ENCODE measurements around the gene ARHGEF11. TPM values are rescaled to one million over a fixed set of nuclear protein-coding genes. Genes with fewer than 3 reads are reported as not detected.

ARHGEF11 gene
- total and polyA plus RNA-seq, 8 donors, result 9.1 to 21.0 (median 12.3) TPM

- peak; percentile 66 to 93 (median 78) for DNase-seq
- peaks cover 0 to 7% (median 3%) of the 10 kb centered on the region in 4 donors for H3K27me3 ChIP-seq
- ATAC-seq, result peak; percentile 85 to 99 (median 93)
- FAIRE-seq, result no peak
- H3K36me3 ChIP-seq, result no peaks in the 10 kb centered on the region
- peaks cover 0 to 13% (median 0%) of the 10 kb centered on the region in 3 donors for H3K4me1 ChIP-seq
- intact Hi-C loops (cut with DNase I), result no loop called here
- peak within 1 kb of the TSS in 1 of 4 donors; percentile 18 for H3K4me3 ChIP-seq
- peak; percentile 75 to 83 (median 80) for TF ChIP-seq CTCF (IDR thresholded peaks at IDR 0.05)
- H3K27ac ChIP-seq, result no peak within 1 kb of the TSS
- WGBS, 2 donors, result 8 to 9% methylated on average over 66 to 71 of the region's 71 CpGs
- no peaks in the 10 kb centered on the region for H3K9me3 ChIP-seq
Observed at GRCh38 chr1:156920233-156921052, 125.1 kb downstream of the ARHGEF11 start, which contains the start of gene LRRC71. Gene LRRC71 (plus strand): TSS chr1:156920632. CDS start chr1:156920804, 172 bp downstream.

- no peak for ATAC-seq
Observed at GRCh38 chr1:156914440-156914856, 131.1 kb downstream of the ARHGEF11 start.

GRCh38 chr1:156913809-156914387, 131.6 kb downstream of the ARHGEF11 start:
- WGBS, 2 donors, result 88% methylated on average over 13 of the region's 13 CpGs
- peak in 1 of 6 donors; percentile 35 for DNase-seq
- no peak for TF ChIP-seq CTCF (IDR thresholded peaks at IDR 0.05)
- H3K27me3 ChIP-seq, result no peaks in the 10 kb centered on the region
- no peaks in the 10 kb centered on the region for H3K4me1 ChIP-seq
- H3K27ac ChIP-seq, result no peak overlapping the region
- H3K4me3 ChIP-seq, result no peak overlapping the region
- ATAC-seq, result no peak
- no peaks in the 10 kb centered on the region for H3K9me3 ChIP-seq
- intact Hi-C loops (cut with DNase I), result loop anchor here in 1 of 3 donors (10.0 kb wide), 1 partner anchor 161 kb away; no protein-coding TSS in a partner anchor
- no peak for FAIRE-seq
- H3K36me3 ChIP-seq, result no peaks in the 10 kb centered on the region

More at GRCh38 chr1:156914440-156914856, 131.1 kb downstream of the ARHGEF11 start:
- Histone ChIP-seq H3K9me3 (no peaks in the 10 kb centered on the region), H3K4me1 (no peaks in the 10 kb centered on the region), H3K27ac (no peak overlapping the region), H3K36me3 (no peaks in the 10 kb centered on the region), H3K4me3 (no peak overlapping the region), H3K27me3 (no peaks in the 10 kb centered on the region)
- TF ChIP-seq CTCF (IDR thresholded peaks at IDR 0.05), result no peak
- no peak for FAIRE-seq
- intact Hi-C loops (cut with DNase I), result loop anchor here in 1 of 3 donors (10.0 kb wide), 1 partner anchor 160 kb away; no protein-coding TSS in a partner anchor
- peak in 1 of 6 donors; percentile 35 for DNase-seq
- 79 to 80% methylated on average over 9 of the region's 9 CpGs for WGBS, 2 donors

GRCh38 chr1:156912861-156913808, 132.4 kb downstream of the ARHGEF11 start:
- no peak for TF ChIP-seq CTCF (IDR thresholded peaks at IDR 0.05)
- WGBS, 2 donors, result 63 to 70% methylated on average over 22 to 24 of the region's 24 CpGs
- H3K36me3 ChIP-seq, result no peaks in the 10 kb centered on the region
- intact Hi-C loops (cut with DNase I), result loop anchor here in 1 of 3 donors (10.0 kb wide), 1 partner anchor 162 kb away; no protein-coding TSS in a partner anchor
- no peak overlapping the region for H3K27ac ChIP-seq
- FAIRE-seq (no peak), ATAC-seq (no peak), DNase-seq (peak in 2 of 6 donors; percentile 49 to 53)
- H3K4me3 ChIP-seq, result no peak overlapping the region
- no peaks in the 10 kb centered on the region for H3K9me3 ChIP-seq
- H3K27me3 ChIP-seq, result no peaks in the 10 kb centered on the region
- no peaks in the 10 kb centered on the region for H3K4me1 ChIP-seq

All from pancreas (tissue), 10 donors.